H9 (cell line): ENCODE data around the gene FOXN4. TPM values are rescaled to one million over a fixed set of nuclear protein-coding genes. Genes with fewer than 3 reads are reported as not detected.

Experiments
- DNase-seq: peaks from one replicate; pipeline ENCODE4 v3.0.0-alpha.2; 2017
- H2AFZ ChIP-seq: one replicate; pipeline ENCODE4 v1.6.1; 2013; ENCODE audit warnings: mild to moderate bottlenecking, low read length, control low read depth, moderate library complexity
- H2AK5ac ChIP-seq: 2 replicates; pipeline ENCODE4 v1.6.1; 2013; ENCODE audit warnings: low read length, control low read depth, mixed read lengths; ENCODE audit not compliant: insufficient read length
- H2BK120ac ChIP-seq: one replicate; pipeline ENCODE4 v1.6.1; 2013; ENCODE audit warnings: low read depth, mild to moderate bottlenecking, low read length, control low read depth, inconsistent platforms; ENCODE audit not compliant: poor library complexity, severe bottlenecking
- H2BK12ac ChIP-seq: 2 replicates; pipeline ENCODE4 v1.6.1; 2013; ENCODE audit warnings: low read length, control low read depth, mixed read lengths, low read depth; ENCODE audit not compliant: insufficient read length
- H2BK15ac ChIP-seq: 2 replicates; pipeline ENCODE4 v1.6.1; 2013; ENCODE audit warnings: low read depth, low read length, control low read depth
- H2BK20ac ChIP-seq: one replicate; pipeline ENCODE4 v1.6.1; 2013; ENCODE audit warnings: low read depth, mild to moderate bottlenecking, low read length, control low read depth, inconsistent platforms; ENCODE audit not compliant: poor library complexity, severe bottlenecking
- H2BK5ac ChIP-seq: 2 replicates; pipeline ENCODE4 v1.6.1; 2013; ENCODE audit warnings: low read length, control low read depth, mixed read lengths; ENCODE audit not compliant: insufficient read length
- H3K14ac ChIP-seq: 2 replicates; pipeline ENCODE4 v1.6.1; 2013; ENCODE audit warnings: low read length, control low read depth; ENCODE audit not compliant: insufficient read depth
- H3K18ac ChIP-seq: 2 replicates; pipeline ENCODE4 v1.6.1; 2013; ENCODE audit warnings: low read depth, mild to moderate bottlenecking, mixed read lengths, low read length, control low read depth; ENCODE audit not compliant: insufficient read length
- H3K23ac ChIP-seq: 2 replicates; pipeline ENCODE4 v1.6.1; 2013; ENCODE audit warnings: low read length, control low read depth, mixed read lengths, low read depth; ENCODE audit not compliant: insufficient read length
- H3K23me2 ChIP-seq: 2 replicates; pipeline ENCODE4 v1.6.1; 2013; ENCODE audit warnings: low read depth, mild to moderate bottlenecking, mixed read lengths, low read length, control low read depth; ENCODE audit not compliant: insufficient read length, poor library complexity, severe bottlenecking
- H3K27ac ChIP-seq: 2 replicates; pipeline ENCODE4 v1.5.1; 2013; ENCODE audit warnings: low read length, control low read depth, mixed read lengths, low read depth; ENCODE audit not compliant: insufficient read length
- H3K27me3 ChIP-seq: 2 replicates; pipeline ENCODE4 v1.6.1; 2013; ENCODE audit warnings: low read length, control low read depth, inconsistent platforms; ENCODE audit not compliant: insufficient read depth
- H3K4ac ChIP-seq: 2 replicates; pipeline ENCODE4 v1.6.1; 2013; ENCODE audit warnings: low read depth, mild to moderate bottlenecking, control low read depth, inconsistent platforms, low read length, moderate library complexity
- H3K4me1 ChIP-seq: 2 replicates; pipeline ENCODE4 v1.6.1; 2013; ENCODE audit warnings: low read length, control low read depth, inconsistent platforms; ENCODE audit not compliant: insufficient read depth
- H3K4me2 ChIP-seq: 2 replicates; pipeline ENCODE4 v1.6.1; 2013; ENCODE audit warnings: low read length, control low read depth, mixed read lengths; ENCODE audit not compliant: insufficient read length, insufficient read depth
- H3K56ac ChIP-seq: 2 replicates; pipeline ENCODE4 v1.6.1; 2013; ENCODE audit warnings: low read depth, mild to moderate bottlenecking, mixed read lengths, low read length, control low read depth; ENCODE audit not compliant: insufficient read length
- H3K79me1 ChIP-seq: 2 replicates; pipeline ENCODE4 v1.6.1; 2013; ENCODE audit warnings: low read depth, mild to moderate bottlenecking, moderate library complexity, low read length, control low read depth, inconsistent platforms; ENCODE audit not compliant: insufficient read depth, poor library complexity, severe bottlenecking
- H3K79me2 ChIP-seq: 2 replicates; pipeline ENCODE4 v1.6.1; 2013; ENCODE audit warnings: low read length, control low read depth, inconsistent platforms; ENCODE audit not compliant: insufficient read depth
- H3K9ac ChIP-seq: 2 replicates; pipeline ENCODE4 v1.6.1; 2013; ENCODE audit warnings: low read length, control low read depth, mixed read lengths; ENCODE audit not compliant: insufficient read length; ENCODE audit errors: extremely low read depth
- H3K9me3 ChIP-seq: one replicate; pipeline ENCODE4 v1.6.1; 2013; ENCODE audit warnings: low read depth, low read length, inconsistent platforms; ENCODE audit not compliant: control insufficient read depth
- H3T11ph ChIP-seq: one replicate; pipeline ENCODE4 v1.6.1; 2013; ENCODE audit warnings: mild to moderate bottlenecking, low read length, control low read depth, inconsistent platforms
- H4K20me1 ChIP-seq: one replicate; pipeline ENCODE4 v1.6.1; 2013; ENCODE audit not compliant: control insufficient read depth, insufficient read length, insufficient read depth
- H4K5ac ChIP-seq: 2 replicates; pipeline ENCODE4 v1.6.1; 2013; ENCODE audit warnings: low read depth, mild to moderate bottlenecking, mixed read lengths, low read length, control low read depth; ENCODE audit not compliant: insufficient read length
- H4K8ac ChIP-seq: replicated peaks from 2 replicates; pipeline ENCODE4 v1.6.1; 2013; ENCODE audit warnings: low read length, control low read depth, mixed read lengths, low read depth; ENCODE audit not compliant: insufficient read length
- H4K91ac ChIP-seq: 2 replicates; pipeline ENCODE4 v1.6.1; 2013; ENCODE audit warnings: low read depth, mild to moderate bottlenecking, moderate library complexity, mixed read lengths, low read length, control low read depth; ENCODE audit not compliant: insufficient read length
- H3K27ac Mint-ChIP-seq, 3 experiments: 2 replicates in 2 of 3; 3 replicates in 1 of 3; pipeline ENCODE4 v1.8.0; 2020 to 2021; ENCODE audit warnings: mixed read lengths in 3 of 3, mild to moderate bottlenecking in 1 of 3, moderate library complexity in 1 of 3
- H3K27me3 Mint-ChIP-seq: 2 replicates; pipeline ENCODE4 v1.8.0; 2021; ENCODE audit warnings: low read depth, mild to moderate bottlenecking, moderate library complexity, mixed read lengths
- H3K36me3 Mint-ChIP-seq, 3 experiments: 2 replicates in 2 of 3; 3 replicates in 1 of 3; pipeline ENCODE4 v1.8.0; 2020 to 2021; ENCODE audit warnings: low read depth in 3 of 3, mixed read lengths in 3 of 3; ENCODE audit not compliant: insufficient read depth in 1 of 3
- H3K4me1 Mint-ChIP-seq, 2 experiments: 2 replicates each; pipeline ENCODE4 v1.8.0; 2020; ENCODE audit warnings: mixed read lengths in 2 of 2
- H3K4me3 Mint-ChIP-seq, 2 experiments: 2 replicates in 1 of 2; 3 replicates in 1 of 2; pipeline ENCODE4 v1.8.0; 2020 to 2021; ENCODE audit warnings: mild to moderate bottlenecking in 2 of 2, mixed read lengths in 2 of 2, moderate library complexity in 1 of 2
- H3K9me3 Mint-ChIP-seq, 2 experiments: 2 replicates in 1 of 2; 3 replicates in 1 of 2; pipeline ENCODE4 v1.8.0; 2020; ENCODE audit warnings: mild to moderate bottlenecking in 2 of 2, mixed read lengths in 2 of 2, moderate library complexity in 1 of 2
- WGBS: extraction: QIAGEN DNeasy Blood & Tissue Kit; methylation state at CpG from one replicate; pipeline ENCODE4 v1.1.7; 2013; ENCODE audit warnings: missing lambda C conversion rate, low lambda C conversion rate, mixed read lengths; ENCODE audit not compliant: insufficient read length; ENCODE audit errors: extremely low coverage; 5-methylcytosine and 5-hydroxymethylcytosine counted together
- total RNA-seq: library from RNA; stranded (reverse); gene quantifications from 2 replicates; pipeline ENCODE4 v1.2.1, GENCODE V29; 2021
- TF ChIP-seq, protein P1 (sequence below): fragments of 200-600 bp; sonication (generic); conservative IDR thresholded peaks from 3 replicates; pipeline ENCODE4 v1.8.0; 2021; ENCODE audit warnings: antibody characterized with exemption, mild to moderate bottlenecking

The FOXN4 gene
- total RNA-seq, 1 experiment from 2014 or later = 0.39 TPM

DNA sequence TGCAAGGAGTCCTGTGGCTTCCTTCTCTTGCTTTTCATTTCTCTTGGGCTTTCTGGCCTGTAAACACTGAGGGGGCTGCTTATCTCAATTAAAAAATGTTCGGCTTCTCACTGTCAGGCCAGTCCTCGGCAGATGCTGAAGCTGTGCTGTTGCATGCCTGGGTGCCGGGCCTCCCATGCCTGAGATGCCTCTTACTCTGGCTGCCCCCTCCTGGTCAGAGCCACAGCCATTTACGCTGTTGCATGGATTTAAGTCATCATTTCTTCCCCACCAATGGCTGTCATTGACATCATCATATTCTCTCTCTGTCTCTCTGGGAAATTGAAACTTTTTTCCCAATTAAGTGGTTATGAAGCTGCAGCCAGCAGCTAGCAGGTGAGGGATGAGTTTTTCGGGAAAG lies 53.7 kb downstream of the FOXN4 start:
- Histone ChIP-seq H3K27ac (no peak overlapping the region), H2AFZ (no peak overlapping the region), H3K14ac (no peak overlapping the region), H3K9me3 (no peaks in the 10 kb centered on the region), H3K27me3 (no peaks in the 10 kb centered on the region), H3K23ac (no peak overlapping the region), H3K9ac (no peak overlapping the region), H3K4me2 (no peak overlapping the region), H4K91ac (no peak overlapping the region), H3K79me2 (no peaks in the 10 kb centered on the region), H2AK5ac (no peak overlapping the region), H3K18ac (no peak overlapping the region), H3K4me1 (no peaks in the 10 kb centered on the region), H4K20me1 (no peaks in the 10 kb centered on the region), H3K79me1 (no peaks in the 10 kb centered on the region), H2BK120ac (no peak overlapping the region), H3K56ac (no peak overlapping the region), H3T11ph (no peak overlapping the region), H4K5ac (no peak overlapping the region), H2BK5ac (no peak overlapping the region), H2BK12ac (no peak overlapping the region), H3K4ac (no peak overlapping the region), H2BK15ac (no peak overlapping the region), H3K23me2 (no peaks in the 10 kb centered on the region), H2BK20ac (no peak overlapping the region), H4K8ac (no peak overlapping the region)
- Mint-ChIP-seq H3K27me3 (no peaks in the 10 kb centered on the region), H3K27ac (no peak overlapping the region), H3K9me3 (peaks cover 5 to 7% of the 10 kb centered on the region in 2 experiments; a peak in 3 of 5 replicates), H3K4me1 (no peaks in the 10 kb centered on the region), H3K36me3 (peaks cover 7 to 27% (median 20%) of the 10 kb centered on the region in 3 experiments; a peak in 6 of 7 replicates), H3K4me3 (no peak overlapping the region)
- DNase-seq = no peak
- WGBS = no CpG with 5 or more reads among the region's 5 CpGs
- TF ChIP-seq, protein P1, sequence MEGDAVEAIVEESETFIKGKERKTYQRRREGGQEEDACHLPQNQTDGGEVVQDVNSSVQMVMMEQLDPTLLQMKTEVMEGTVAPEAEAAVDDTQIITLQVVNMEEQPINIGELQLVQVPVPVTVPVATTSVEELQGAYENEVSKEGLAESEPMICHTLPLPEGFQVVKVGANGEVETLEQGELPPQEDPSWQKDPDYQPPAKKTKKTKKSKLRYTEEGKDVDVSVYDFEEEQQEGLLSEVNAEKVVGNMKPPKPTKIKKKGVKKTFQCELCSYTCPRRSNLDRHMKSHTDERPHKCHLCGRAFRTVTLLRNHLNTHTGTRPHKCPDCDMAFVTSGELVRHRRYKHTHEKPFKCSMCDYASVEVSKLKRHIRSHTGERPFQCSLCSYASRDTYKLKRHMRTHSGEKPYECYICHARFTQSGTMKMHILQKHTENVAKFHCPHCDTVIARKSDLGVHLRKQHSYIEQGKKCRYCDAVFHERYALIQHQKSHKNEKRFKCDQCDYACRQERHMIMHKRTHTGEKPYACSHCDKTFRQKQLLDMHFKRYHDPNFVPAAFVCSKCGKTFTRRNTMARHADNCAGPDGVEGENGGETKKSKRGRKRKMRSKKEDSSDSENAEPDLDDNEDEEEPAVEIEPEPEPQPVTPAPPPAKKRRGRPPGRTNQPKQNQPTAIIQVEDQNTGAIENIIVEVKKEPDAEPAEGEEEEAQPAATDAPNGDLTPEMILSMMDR = peak; percentile 47
